Neuron (in vitro differentiated cells): ENCODE results near the gene ROBO1.

Experiments
- H2AFZ ChIP-seq: one replicate; pipeline ENCODE4 v1.6.1; 2013; ENCODE audit warnings: low read depth, mild to moderate bottlenecking, inconsistent platforms, low read length, moderate library complexity
- H3K27me3 ChIP-seq: one replicate; pipeline ENCODE4 v1.6.1; 2013; ENCODE audit warnings: low read length; ENCODE audit not compliant: insufficient read depth
- H3K36me3 ChIP-seq: one replicate; pipeline ENCODE4 v1.6.1; 2013; ENCODE audit warnings: low read length; ENCODE audit not compliant: insufficient read depth
- H3K4me1 ChIP-seq: one replicate; pipeline ENCODE4 v1.6.1; 2013; ENCODE audit warnings: low read length; ENCODE audit not compliant: insufficient read depth
- H3K4me3 ChIP-seq: 2 replicates; pipeline ENCODE4 v1.5.1; 2013; ENCODE audit warnings: mild to moderate bottlenecking, low read length, moderate library complexity
- H3K9me3 ChIP-seq: one replicate; pipeline ENCODE4 v1.6.1; 2013; ENCODE audit warnings: low read length

ROBO1 gene

DNA sequence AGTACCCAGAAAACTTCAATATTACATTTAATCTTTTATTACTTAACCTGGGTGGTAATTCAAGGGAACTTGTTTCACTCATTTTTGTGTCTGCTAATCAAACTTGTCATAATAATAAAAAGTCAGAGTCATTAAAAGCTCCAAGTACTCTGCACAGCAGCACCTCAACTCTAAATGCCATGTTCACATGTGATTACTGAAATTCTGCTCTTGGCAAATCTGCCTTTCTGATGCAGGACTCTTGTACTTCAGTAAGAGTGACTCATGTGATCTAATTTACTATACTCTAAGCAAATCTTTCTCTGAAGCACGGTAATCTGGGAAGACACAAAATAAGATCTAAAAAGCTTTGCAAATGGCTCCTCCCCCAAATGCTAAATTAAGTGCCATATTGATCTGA is 6.4 kb downstream of the ROBO1 start:
- peaks cover 10% of the 10 kb centered on the region for H3K4me1 ChIP-seq
- H2AFZ ChIP-seq: no peak overlapping the region
- no peaks in the 10 kb centered on the region for H3K9me3 ChIP-seq
- no peak overlapping the region for H3K4me3 ChIP-seq
- no peaks in the 10 kb centered on the region for H3K36me3 ChIP-seq
- H3K27me3 ChIP-seq: peaks cover 17% of the 10 kb centered on the region

DNA sequence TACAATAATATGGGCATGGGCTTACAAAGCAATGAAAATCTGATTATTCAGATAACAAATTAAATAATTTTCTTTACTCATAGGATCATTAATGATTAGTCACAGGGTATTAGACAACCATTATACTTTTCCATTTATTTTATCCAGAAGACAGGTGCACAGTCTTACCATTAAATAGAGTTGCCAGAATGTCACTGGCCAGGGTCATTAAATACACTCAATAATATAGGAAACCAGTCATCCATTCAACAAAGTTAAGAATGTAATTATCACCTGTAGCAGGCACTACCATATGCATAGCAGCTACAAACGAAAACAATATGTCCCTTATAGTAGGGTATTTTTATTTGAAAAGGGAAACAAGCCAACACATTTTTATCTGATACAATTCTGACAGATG is 16.1 kb downstream of the ROBO1 start:
- H3K9me3 ChIP-seq: no peaks in the 10 kb centered on the region
- H3K4me1 ChIP-seq: no peaks in the 10 kb centered on the region
- H3K27me3 ChIP-seq: no peaks in the 10 kb centered on the region
- no peaks in the 10 kb centered on the region for H3K36me3 ChIP-seq
- H3K4me3 ChIP-seq: no peak overlapping the region
- H2AFZ ChIP-seq: no peak overlapping the region

DNA sequence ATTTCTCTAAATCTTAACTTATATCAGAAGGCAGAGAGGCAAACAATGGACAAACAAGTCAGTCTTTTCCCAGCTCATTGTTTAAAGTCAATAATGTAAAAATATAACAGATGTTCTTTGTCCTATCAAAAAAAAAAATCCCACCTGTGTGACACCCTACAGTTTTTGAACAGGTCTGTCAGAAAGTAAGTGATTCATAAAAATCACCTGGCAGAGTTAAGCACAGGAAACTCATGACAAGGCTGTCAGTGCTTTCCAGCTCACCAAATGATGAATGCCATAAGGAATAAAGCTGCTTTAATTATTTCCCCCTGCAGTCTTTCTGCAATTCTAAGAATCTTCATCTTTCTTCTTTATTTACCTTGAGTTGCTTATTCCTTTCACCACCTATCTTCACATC is 30.3 kb downstream of the ROBO1 start:
- Histone ChIP-seq H3K36me3 (no peaks in the 10 kb centered on the region), H3K4me1 (no peaks in the 10 kb centered on the region), H3K27me3 (no peaks in the 10 kb centered on the region), H2AFZ (no peak overlapping the region), H3K9me3 (no peaks in the 10 kb centered on the region), H3K4me3 (no peak overlapping the region)

DNA sequence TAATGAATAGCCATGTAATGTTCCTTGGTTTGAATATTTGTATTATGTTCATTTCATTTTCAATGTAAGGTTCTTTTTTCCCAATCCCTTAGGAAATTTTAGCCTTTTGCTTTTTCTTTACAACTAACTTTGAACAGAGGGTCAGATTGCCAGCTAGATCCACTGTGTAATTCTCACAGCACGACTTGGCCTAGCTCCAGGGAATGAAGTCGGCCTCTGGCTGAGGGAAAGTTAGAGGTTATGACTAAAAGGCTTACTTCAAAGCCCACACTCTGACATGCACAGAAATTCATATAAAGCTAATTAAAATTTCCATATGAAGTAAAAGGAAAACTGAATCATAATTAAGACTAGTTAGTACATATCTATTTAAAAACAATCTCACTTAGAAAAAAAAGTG is 38.7 kb downstream of the ROBO1 start:
- Histone ChIP-seq H3K9me3 (no peaks in the 10 kb centered on the region), H2AFZ (no peak overlapping the region), H3K4me3 (no peak overlapping the region)

DNA sequence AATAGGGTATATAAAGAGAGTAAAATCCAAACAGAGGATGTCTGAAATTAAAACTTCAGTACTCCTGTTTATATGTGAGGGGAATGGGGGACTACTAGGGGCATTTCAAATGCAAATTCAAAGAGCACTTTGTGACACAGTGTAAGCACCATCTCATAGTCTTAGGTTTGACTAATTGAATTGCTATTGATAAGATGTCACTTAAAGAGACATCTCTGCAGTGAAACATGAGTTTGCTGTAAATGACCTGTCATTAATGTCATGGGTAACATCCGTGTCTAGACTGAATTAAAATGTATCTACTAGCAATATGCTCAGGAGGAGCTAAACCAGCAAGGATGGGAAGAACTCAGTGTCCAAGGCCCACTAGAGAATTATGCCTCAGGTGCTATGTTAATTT is 41.0 kb downstream of the ROBO1 start:
- no peak overlapping the region for H3K4me3 ChIP-seq
- H3K4me1 ChIP-seq: no peaks in the 10 kb centered on the region
- no peak overlapping the region for H2AFZ ChIP-seq
- H3K27me3 ChIP-seq: no peaks in the 10 kb centered on the region
- H3K36me3 ChIP-seq: no peaks in the 10 kb centered on the region
- H3K9me3 ChIP-seq: no peaks in the 10 kb centered on the region

More for the DNA sequence above, 38.7 kb downstream of the ROBO1 start:
- Histone ChIP-seq H3K27me3 (no peaks in the 10 kb centered on the region), H3K36me3 (no peaks in the 10 kb centered on the region), H3K4me1 (no peaks in the 10 kb centered on the region)

DNA sequence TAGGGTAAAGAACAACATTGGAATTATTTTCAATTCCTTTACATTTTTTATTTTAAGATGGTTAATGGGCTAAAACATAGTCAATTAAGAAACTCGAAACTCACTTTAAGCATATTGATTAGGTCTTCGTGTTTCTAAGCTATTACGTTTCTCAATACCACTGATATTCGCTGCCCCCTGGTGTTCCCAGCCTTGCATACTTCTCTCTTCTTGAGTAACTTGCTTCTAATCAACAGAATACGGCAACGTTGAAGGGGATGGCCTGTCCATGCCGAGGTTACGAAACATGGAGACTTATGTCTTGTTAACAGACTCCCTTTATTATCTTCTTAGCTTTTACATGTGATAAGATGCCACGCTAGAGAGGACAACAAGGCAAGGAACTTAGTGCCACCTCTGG is 43.6 kb downstream of the ROBO1 start:
- no peak overlapping the region for H2AFZ ChIP-seq
- H3K4me1 ChIP-seq: no peaks in the 10 kb centered on the region
- H3K27me3 ChIP-seq: no peaks in the 10 kb centered on the region
- H3K4me3 ChIP-seq: no peak overlapping the region
- H3K36me3 ChIP-seq: no peaks in the 10 kb centered on the region
- no peaks in the 10 kb centered on the region for H3K9me3 ChIP-seq

DNA sequence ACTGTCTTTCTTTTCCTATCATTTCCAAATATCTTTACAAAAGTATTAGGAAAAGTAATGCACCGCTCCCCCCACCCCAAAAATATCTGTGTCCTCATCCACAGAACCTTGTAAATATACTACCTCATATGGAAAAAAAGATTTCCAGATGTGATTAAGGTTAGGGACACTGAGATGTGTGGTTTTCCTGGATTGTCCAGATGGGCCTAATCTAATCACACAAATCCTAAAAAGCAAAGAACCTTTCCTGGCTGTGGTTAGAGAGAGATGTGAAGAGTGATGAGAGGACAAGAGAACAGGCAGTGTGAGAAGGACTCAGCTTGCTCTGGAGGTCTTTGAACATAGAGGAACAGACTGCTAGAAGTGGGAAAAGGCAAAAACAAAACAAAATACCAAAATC is 77.7 kb downstream of the ROBO1 start:
- Histone ChIP-seq H2AFZ (no peak overlapping the region), H3K27me3 (no peaks in the 10 kb centered on the region), H3K36me3 (no peaks in the 10 kb centered on the region), H3K4me1 (no peaks in the 10 kb centered on the region), H3K9me3 (no peaks in the 10 kb centered on the region), H3K4me3 (no peak overlapping the region)

DNA sequence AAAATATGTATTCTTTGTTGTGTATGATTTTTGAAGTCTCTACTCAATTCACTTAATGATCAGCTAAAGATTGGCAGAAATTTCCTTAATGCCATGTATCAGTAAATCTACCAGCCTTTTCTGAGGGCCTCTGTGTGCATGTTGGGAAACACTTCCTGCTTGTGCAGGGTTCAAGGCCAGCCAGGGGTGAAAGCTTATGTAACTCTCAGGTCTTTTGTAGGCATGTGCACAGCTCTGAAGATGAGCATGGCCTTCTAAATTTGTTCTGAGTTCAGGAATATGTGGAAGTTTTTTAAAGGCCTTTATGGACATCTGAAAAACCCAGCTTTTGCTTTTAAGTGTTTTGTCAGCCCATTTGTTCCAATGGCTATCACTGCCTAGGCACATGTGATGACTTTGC is 82.7 kb downstream of the ROBO1 start:
- H3K9me3 ChIP-seq: no peaks in the 10 kb centered on the region
- no peak overlapping the region for H3K4me3 ChIP-seq
- no peaks in the 10 kb centered on the region for H3K27me3 ChIP-seq
- H2AFZ ChIP-seq: no peak overlapping the region
- no peaks in the 10 kb centered on the region for H3K36me3 ChIP-seq
- no peaks in the 10 kb centered on the region for H3K4me1 ChIP-seq

DNA sequence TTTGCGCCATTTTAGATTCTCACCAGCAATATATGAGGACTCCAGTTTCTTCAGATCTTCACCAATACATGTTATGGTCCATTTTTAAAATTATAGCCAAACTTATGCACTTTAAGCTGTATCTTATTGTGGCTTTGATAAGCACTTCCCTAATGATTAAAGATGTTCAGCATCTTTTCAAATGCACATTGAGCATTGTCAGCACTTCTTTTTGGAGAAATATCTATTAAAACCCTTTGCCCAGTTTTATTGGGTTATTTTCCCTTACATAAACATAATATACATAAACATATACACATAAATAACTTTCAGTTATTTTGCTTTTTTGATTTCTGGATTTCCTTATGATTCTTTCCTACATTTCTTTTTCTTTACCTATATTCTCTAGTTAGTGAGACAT is 83.8 kb downstream of the ROBO1 start:
- Histone ChIP-seq H3K4me3 (no peak overlapping the region), H3K36me3 (no peaks in the 10 kb centered on the region), H3K4me1 (no peaks in the 10 kb centered on the region), H3K9me3 (no peaks in the 10 kb centered on the region), H2AFZ (no peak overlapping the region), H3K27me3 (no peaks in the 10 kb centered on the region)

DNA sequence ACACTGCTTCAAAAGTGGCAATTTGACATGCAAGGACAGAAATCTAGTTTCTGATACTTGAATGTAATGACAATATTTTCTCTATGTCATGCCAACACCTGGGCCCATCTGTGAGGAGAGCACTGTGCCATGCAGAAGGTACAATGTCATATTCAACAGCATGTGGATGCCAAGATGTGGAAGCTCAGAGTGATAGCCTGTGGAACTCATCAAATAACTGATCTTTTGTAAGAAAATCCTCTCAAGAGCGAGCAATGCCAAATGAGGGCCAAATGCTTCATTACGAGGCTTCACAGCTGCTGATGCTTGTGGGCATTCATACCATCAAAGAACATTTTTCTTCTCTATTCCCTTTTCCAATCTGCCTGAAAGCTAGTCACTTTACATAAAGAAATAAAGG is 95.1 kb downstream of the ROBO1 start:
- Histone ChIP-seq H3K4me1 (no peaks in the 10 kb centered on the region), H3K36me3 (no peaks in the 10 kb centered on the region), H2AFZ (no peak overlapping the region), H3K9me3 (no peaks in the 10 kb centered on the region), H3K27me3 (no peaks in the 10 kb centered on the region), H3K4me3 (no peak overlapping the region)

DNA sequence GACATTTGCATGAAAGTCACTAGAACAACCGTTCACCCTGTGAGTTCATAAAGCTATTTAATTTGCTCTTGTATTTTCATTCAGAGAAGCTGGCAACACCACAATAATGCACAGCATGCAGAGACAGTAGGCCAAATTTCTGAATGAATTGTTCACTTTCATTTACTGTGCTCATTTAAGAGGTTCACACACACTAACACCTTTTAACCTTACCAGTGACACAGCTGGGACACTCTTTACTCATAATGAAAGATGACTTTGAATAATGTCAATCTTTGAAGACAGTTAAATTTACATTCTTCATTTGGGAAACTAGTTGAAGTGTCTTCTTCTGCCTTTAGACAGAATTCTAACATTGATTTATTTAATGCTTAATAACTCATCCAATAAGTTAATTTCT is 95.7 kb downstream of the ROBO1 start:
- H3K36me3 ChIP-seq: no peaks in the 10 kb centered on the region
- no peaks in the 10 kb centered on the region for H3K9me3 ChIP-seq

DNA sequence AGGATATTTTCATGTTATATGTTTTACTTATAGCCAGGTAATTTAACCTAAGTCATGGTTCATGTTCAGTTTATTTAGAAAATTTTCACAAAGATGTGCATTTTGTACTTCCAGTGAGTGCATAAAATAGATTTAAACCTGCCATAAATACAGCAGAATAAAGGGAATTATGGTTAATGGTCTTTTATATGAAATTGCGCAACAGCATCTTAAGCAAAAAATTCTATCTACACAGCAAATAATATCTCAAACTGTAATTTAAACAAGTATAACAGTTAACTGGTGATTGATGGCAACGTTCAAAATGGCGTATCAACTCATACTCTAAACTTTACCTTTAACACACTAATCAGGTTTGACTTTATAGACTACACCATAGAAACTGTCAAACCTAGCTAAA is 97.6 kb downstream of the ROBO1 start:
- Histone ChIP-seq H3K36me3 (no peaks in the 10 kb centered on the region), H3K27me3 (no peaks in the 10 kb centered on the region)

More for the DNA sequence above, 95.7 kb downstream of the ROBO1 start:
- no peaks in the 10 kb centered on the region for H3K4me1 ChIP-seq
- no peak overlapping the region for H2AFZ ChIP-seq
- no peak overlapping the region for H3K4me3 ChIP-seq
- no peaks in the 10 kb centered on the region for H3K27me3 ChIP-seq

DNA sequence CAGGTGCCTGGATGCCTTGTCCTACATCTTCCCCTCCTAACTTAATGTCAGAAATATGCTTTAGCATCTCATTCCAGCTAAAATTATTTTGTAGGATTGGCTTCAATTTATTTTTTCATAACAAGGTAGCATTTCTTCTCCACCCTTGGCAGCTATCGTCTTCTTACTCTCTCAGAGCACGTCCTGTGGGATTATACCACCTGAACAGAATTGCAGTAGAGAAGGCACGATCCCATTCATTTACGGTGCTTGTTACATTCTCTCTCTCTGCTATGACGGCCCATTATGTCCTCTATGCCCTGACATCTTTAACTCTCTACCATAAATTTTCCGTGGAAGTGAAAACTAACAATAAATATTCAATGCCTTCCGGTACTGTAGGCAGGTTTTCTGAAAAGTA is 103.3 kb downstream of the ROBO1 start:
- Histone ChIP-seq H2AFZ (no peak overlapping the region), H3K36me3 (no peaks in the 10 kb centered on the region), H3K9me3 (no peaks in the 10 kb centered on the region), H3K4me1 (no peaks in the 10 kb centered on the region), H3K27me3 (no peaks in the 10 kb centered on the region), H3K4me3 (no peak overlapping the region)

More for the DNA sequence above, 97.6 kb downstream of the ROBO1 start:
- no peak overlapping the region for H3K4me3 ChIP-seq
- no peaks in the 10 kb centered on the region for H3K4me1 ChIP-seq
- H3K9me3 ChIP-seq: no peaks in the 10 kb centered on the region
- no peak overlapping the region for H2AFZ ChIP-seq

DNA sequence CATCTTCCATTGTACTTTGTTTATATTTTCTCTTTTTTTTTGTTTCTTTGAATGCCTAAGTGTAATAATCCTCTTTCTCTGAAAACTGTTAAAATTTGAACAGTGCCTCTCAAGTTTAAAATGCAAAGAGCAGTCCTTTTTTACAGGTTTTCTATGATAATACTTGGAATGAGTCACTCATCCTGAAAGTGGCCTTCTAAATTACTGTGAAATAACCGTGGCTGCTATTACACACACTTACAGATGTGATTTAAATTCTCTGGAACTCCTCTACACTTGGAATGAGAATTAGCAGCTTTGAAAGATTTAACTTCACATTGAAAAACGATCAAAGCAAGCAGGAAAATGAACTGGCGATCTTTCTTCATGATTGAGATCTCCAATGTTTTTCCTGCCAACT is 105.9 kb downstream of the ROBO1 start:
- Histone ChIP-seq H3K4me1 (no peaks in the 10 kb centered on the region), H2AFZ (no peak overlapping the region), H3K9me3 (no peaks in the 10 kb centered on the region), H3K27me3 (no peaks in the 10 kb centered on the region), H3K36me3 (no peaks in the 10 kb centered on the region), H3K4me3 (no peak overlapping the region)
